ENCODE data around the gene CNTN4. TPM values are rescaled to one million over a fixed set of nuclear protein-coding genes. Genes with fewer than 3 reads are reported as not detected.

Gene CNTN4
- total RNA-seq, 1 donor from 2014 or later: 37.5 TPM

- Histone ChIP-seq H3K36me3 (peaks cover 0 to 8% of the 10 kb centered on the region in 2 donors), H3K4me1 (no peaks in the 10 kb centered on the region), H3K4me3 (no peak overlapping the region), H3K27ac (no peak overlapping the region), H3K27me3 (no peaks in the 10 kb centered on the region), H3K9me3 (peaks cover 0 to 3% of the 10 kb centered on the region in 2 donors)
- no peak for DNase-seq (ENCODE audit: low spot score in 2 of 2)
- TF ChIP-seq CTCF (IDR thresholded peaks at IDR 0.05): no peak
- intact Hi-C loops (cut with DNase I): no loop called here
These were observed 74.0 kb downstream of the CNTN4 start for GRCh38 chr3:2172561-2173171.

- no peak for DNase-seq (ENCODE audit: low spot score in 2 of 2)
- no peak overlapping the region for H3K27ac ChIP-seq
- no peak overlapping the region for H3K4me3 ChIP-seq
- no peak for TF ChIP-seq CTCF (IDR thresholded peaks at IDR 0.05)
- no peaks in the 10 kb centered on the region for H3K9me3 ChIP-seq
- H3K27me3 ChIP-seq: no peaks in the 10 kb centered on the region
- peaks cover 0 to 14% of the 10 kb centered on the region in 2 donors for H3K36me3 ChIP-seq
- no peaks in the 10 kb centered on the region for H3K4me1 ChIP-seq
- intact Hi-C loops (cut with DNase I): no loop called here
These were observed 82.0 kb downstream of the CNTN4 start for GRCh38 chr3:2180634-2181033.

- no peak overlapping the region for H3K27ac ChIP-seq
- H3K9me3 ChIP-seq: no peaks in the 10 kb centered on the region
- no peak for DNase-seq (ENCODE audit: low spot score in 2 of 2)
- H3K36me3 ChIP-seq: no peaks in the 10 kb centered on the region
- intact Hi-C loops (cut with DNase I): no loop called here
- H3K4me3 ChIP-seq: no peak overlapping the region
- TF ChIP-seq CTCF (IDR thresholded peaks at IDR 0.05): no peak
- H3K4me1 ChIP-seq: no peaks in the 10 kb centered on the region
- no peaks in the 10 kb centered on the region for H3K27me3 ChIP-seq
These were observed 100.2 kb downstream of the CNTN4 start for GRCh38 chr3:2198776-2199279.

GRCh38 chr3:2204054-2204453, 105.4 kb downstream of the CNTN4 start:
- intact Hi-C loops (cut with DNase I): no loop called here
- no peak overlapping the region for H3K27ac ChIP-seq
- no peak for TF ChIP-seq CTCF (IDR thresholded peaks at IDR 0.05)

GRCh38 chr3:2205692-2206091, 107.0 kb downstream of the CNTN4 start:
- no peaks in the 10 kb centered on the region for H3K36me3 ChIP-seq
- no peak overlapping the region for H3K27ac ChIP-seq
- H3K27me3 ChIP-seq: no peaks in the 10 kb centered on the region
- no peaks in the 10 kb centered on the region for H3K4me1 ChIP-seq
- intact Hi-C loops (cut with DNase I): no loop called here
- TF ChIP-seq CTCF (IDR thresholded peaks at IDR 0.05): no peak
- no peaks in the 10 kb centered on the region for H3K9me3 ChIP-seq
- H3K4me3 ChIP-seq: no peak overlapping the region
- no peak for DNase-seq (ENCODE audit: low spot score in 2 of 2)

More at GRCh38 chr3:2204054-2204453, 105.4 kb downstream of the CNTN4 start:
- H3K36me3 ChIP-seq: no peaks in the 10 kb centered on the region
- no peaks in the 10 kb centered on the region for H3K27me3 ChIP-seq
- no peak overlapping the region for H3K4me3 ChIP-seq
- no peak for DNase-seq (ENCODE audit: low spot score in 2 of 2)
- no peaks in the 10 kb centered on the region for H3K9me3 ChIP-seq
- H3K4me1 ChIP-seq: no peaks in the 10 kb centered on the region
